Gastrocnemius medialis (tissue), 4 donors: ENCODE data around the gene CRHR1. TPM values are rescaled to one million over a fixed set of nuclear protein-coding genes. Genes with fewer than 3 reads are reported as not detected.

Experiments
- ATAC-seq, 2 donors: fragments of 150-250 bp; one replicate each; pipeline ENCODE4 v1.9.1; 2016
- DNase-seq, 2 donors: peaks; one replicate each; pipeline ENCODE4 v3.0.0-alpha.2; 2019
- H3K27ac ChIP-seq, 4 donors: fragments of 200-600 bp; sonication (generic); 1 replicate in 1 of 4; 2 replicates in 3 of 4; pipeline ENCODE4 v1.5.1; 2016 to 2018; ENCODE audit warnings: mild to moderate bottlenecking in 2 of 4, moderate library complexity in 1 of 4
- H3K27me3 ChIP-seq, 3 donors: fragments of 200-600 bp; sonication (generic) in 2 of 3; 1 replicate in 1 of 3; 2 replicates in 2 of 3; pipeline versions ENCODE4 v1.5.1 to v1.6.0; 2016 to 2019; ENCODE audit warnings: mild to moderate bottlenecking in 1 of 3, moderate library complexity in 1 of 3
- H3K36me3 ChIP-seq, 2 donors: fragments of 200-600 bp; sonication (generic) in 1 of 2; one replicate each; pipeline ENCODE4 v1.5.1; 2017 to 2018
- H3K4me1 ChIP-seq, 2 donors: fragments of 200-600 bp; sonication (generic) in 1 of 2; one replicate each; pipeline ENCODE4 v1.5.1; 2016 to 2017; ENCODE audit warnings: mild to moderate bottlenecking in 2 of 2
- H3K4me3 ChIP-seq, 4 donors: fragments of 200-600 bp; sonication (generic) in 3 of 4; 1 replicate in 1 of 4; 2 replicates in 3 of 4; pipeline ENCODE4 v1.5.1; 2016 to 2019; ENCODE audit warnings: mild to moderate bottlenecking in 2 of 4
- H3K9me3 ChIP-seq, 3 donors: fragments of 200-600 bp; sonication (generic) in 2 of 3; 1 replicate in 1 of 3; 2 replicates in 2 of 3; pipeline ENCODE4 v1.5.1; 2016 to 2019
- CTCF ChIP-seq, 5 experiments: fragments of 450-650 bp in 3 of 5; fragments of 200-600 bp in 2 of 5; sonication (generic) in 2 of 5; IDR thresholded peaks in 4 of 5; conservative IDR thresholded peaks in 1 of 5; 1 replicate in 4 of 5; 2 replicates in 1 of 5; pipeline ENCODE4 v1.5.1; 2016 to 2019; ENCODE audit warnings: antibody characterized with exemption in 5 of 5, mild to moderate bottlenecking in 3 of 5, moderate library complexity in 3 of 5
- POLR2A ChIP-seq, 2 donors: fragments of 450-650 bp; IDR thresholded peaks; one replicate each; pipeline ENCODE4 v1.6.1; 2017; ENCODE audit warnings: antibody characterized with exemption in 2 of 2, mild to moderate bottlenecking in 2 of 2, moderate library complexity in 2 of 2
- in situ Hi-C, 4 donors: fragments of 200-750 bp; cut with MboI; loops; one replicate each; pipeline versions ENCODE4 v1.15.0 to v1.8.0; 2017; ENCODE audit warnings: low sequenced_read_pairs in 4 of 4
- intact Hi-C: fragments of 100-400 bp; cut with DNase I; formaldehyde crosslinking; loops from one replicate; pipeline ENCODE4 v1.15.1; 2023; ENCODE audit warnings: low total_unique reads
- total RNA-seq, 4 donors: library from RNA; depleted of rRNA; stranded (reverse); fragments of >200 nt; gene quantifications; one replicate each; pipeline versions ENCODE4 v1.1.0 to v1.2.3, GENCODE V29; 2016

CRHR1 gene
- total RNA-seq, 4 donors from 2014 or later = not detected

DNA sequence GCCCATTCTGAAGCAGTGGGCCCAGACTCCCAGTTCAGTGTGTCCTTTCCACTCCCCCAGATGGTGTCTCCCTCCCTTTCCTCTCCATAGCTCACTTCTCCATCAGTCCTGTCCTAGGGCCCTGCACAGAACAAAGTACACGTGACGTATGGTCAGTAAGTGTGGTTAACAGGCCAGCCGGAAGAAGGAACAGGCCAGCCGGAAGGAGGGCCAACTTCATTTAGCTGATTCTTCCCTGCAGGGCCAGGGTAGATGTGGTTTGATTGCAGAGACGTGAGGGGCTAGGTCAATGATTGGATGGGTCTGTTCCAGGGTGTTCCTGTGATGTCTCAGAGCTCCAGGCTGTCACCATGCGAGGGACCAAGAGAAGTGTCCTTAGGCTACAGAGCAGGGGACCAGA lies 31.6 kb downstream of the CRHR1 start:
- ATAC-seq (no peak), DNase-seq (no peak)
- H3K9me3 ChIP-seq = no peaks in the 10 kb centered on the region
- H3K36me3 ChIP-seq = no peaks in the 10 kb centered on the region
- H3K4me3 ChIP-seq = no peak overlapping the region
- H3K4me1 ChIP-seq = peaks cover 0 to 3% of the 10 kb centered on the region in 2 donors
- intact Hi-C loops = no loop called here
- TF ChIP-seq POLR2A (IDR thresholded peaks at IDR 0.05) (no peak), CTCF (IDR thresholded peaks at IDR 0.05 in 4 of 5, conservative IDR thresholded peaks at IDR 0.05 in 1 of 5) (no peak)
- in situ Hi-C loops = no loop called here
- H3K27ac ChIP-seq = no peak overlapping the region
- H3K27me3 ChIP-seq = no peaks in the 10 kb centered on the region

DNA sequence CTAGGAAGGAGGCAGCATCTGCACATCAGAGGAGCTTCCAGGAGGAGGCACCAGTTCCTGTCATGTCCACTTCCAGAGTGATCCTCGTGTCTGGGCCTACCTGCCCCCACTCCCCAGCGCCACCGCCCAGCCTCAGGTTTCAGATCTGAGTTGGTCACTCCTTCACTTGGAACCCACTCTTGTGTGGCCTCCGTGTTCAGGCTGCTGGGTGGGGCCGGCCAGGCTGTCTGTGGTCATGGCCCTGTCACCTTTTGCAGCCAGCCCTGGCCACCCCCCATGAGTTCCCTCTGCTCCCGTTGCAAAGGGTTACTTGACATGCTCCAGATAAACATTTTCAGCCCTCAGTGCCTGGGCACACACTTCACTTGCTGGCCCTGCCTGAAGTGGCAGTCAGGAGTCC lies 33.9 kb downstream of the CRHR1 start:
- ATAC-seq = no peak
- in situ Hi-C loops (no loop called here), intact Hi-C loops (no loop called here)
- no peaks in the 10 kb centered on the region for H3K9me3 ChIP-seq
- H3K4me1 ChIP-seq = peaks cover 0 to 3% of the 10 kb centered on the region in 2 donors
- TF ChIP-seq CTCF (IDR thresholded peaks at IDR 0.05 in 4 of 5, conservative IDR thresholded peaks at IDR 0.05 in 1 of 5) = no peak
- no peak for TF ChIP-seq POLR2A (IDR thresholded peaks at IDR 0.05)
- DNase-seq = no peak
- H3K36me3 ChIP-seq = no peaks in the 10 kb centered on the region
- H3K27ac ChIP-seq = no peak overlapping the region
- H3K4me3 ChIP-seq = no peak overlapping the region
- H3K27me3 ChIP-seq = no peaks in the 10 kb centered on the region

DNA sequence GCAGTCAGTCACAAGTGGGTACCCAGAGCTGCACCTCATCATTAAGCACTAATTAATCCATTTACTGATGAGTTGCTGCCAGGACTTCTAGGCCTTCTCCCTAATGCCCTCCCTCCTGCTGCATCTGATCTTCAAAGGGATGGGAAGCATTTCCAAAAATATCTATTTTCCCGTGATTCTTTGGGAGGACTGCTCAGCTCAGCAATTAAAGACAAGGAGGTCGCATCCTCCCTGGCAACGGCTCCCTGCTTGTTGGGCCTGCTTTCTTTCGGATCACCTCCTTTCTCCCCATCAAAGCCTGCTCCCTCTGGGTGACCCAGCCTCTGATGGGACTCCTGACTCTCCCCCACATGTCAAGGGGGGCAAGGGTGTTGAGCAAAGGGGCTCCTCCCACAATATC lies 34.6 kb downstream of the CRHR1 start:
- Histone ChIP-seq H3K27me3 (no peaks in the 10 kb centered on the region), H3K4me1 (peaks cover 0 to 3% of the 10 kb centered on the region in 2 donors), H3K36me3 (no peaks in the 10 kb centered on the region), H3K4me3 (no peak overlapping the region), H3K27ac (no peak overlapping the region), H3K9me3 (no peaks in the 10 kb centered on the region)
- ATAC-seq (no peak), DNase-seq (no peak)
- in situ Hi-C loops (no loop called here), intact Hi-C loops (no loop called here)
- TF ChIP-seq POLR2A (IDR thresholded peaks at IDR 0.05) = no peak
- TF ChIP-seq CTCF (IDR thresholded peaks at IDR 0.05 in 4 of 5, conservative IDR thresholded peaks at IDR 0.05 in 1 of 5) = no peak

GRCh38 chr17:45819632-45820031 lies 35.5 kb downstream of the CRHR1 start:
- intact Hi-C loops = no loop called here

More at GRCh38 chr17:45819632-45820031, 35.5 kb downstream of the CRHR1 start:
- in situ Hi-C loops = no loop called here
- Histone ChIP-seq H3K4me3 (no peak overlapping the region), H3K9me3 (no peaks in the 10 kb centered on the region), H3K4me1 (peaks cover 0 to 2% of the 10 kb centered on the region in 2 donors), H3K27ac (no peak overlapping the region), H3K27me3 (no peaks in the 10 kb centered on the region), H3K36me3 (no peaks in the 10 kb centered on the region)
- ATAC-seq = no peak
- TF ChIP-seq CTCF (IDR thresholded peaks at IDR 0.05 in 4 of 5, conservative IDR thresholded peaks at IDR 0.05 in 1 of 5) = no peak
- no peak for DNase-seq
